Tibial nerve (tissue), 4 donors: ENCODE data around the gene SLC14A1. TPM values are rescaled to one million over a fixed set of nuclear protein-coding genes. Genes with fewer than 3 reads are reported as not detected.
A peak's percentile ranks its signal among the peaks of the same experiment; 100 is the strongest.

ENCODE experiments used
- DNase-seq, 2 donors: peaks; one replicate each; pipeline ENCODE4 v3.0.0-alpha.2; 2019; ENCODE audit warnings: low spot score in 2 of 2
- H3K27ac ChIP-seq, 4 donors: fragments of 200-600 bp; sonication (generic) in 3 of 4; one replicate each; pipeline ENCODE4 v1.5.1; 2017 to 2019; ENCODE audit warnings: mild to moderate bottlenecking in 1 of 4
- H3K27me3 ChIP-seq, 2 donors: fragments of 200-600 bp; sonication (generic) in 1 of 2; one replicate each; pipeline versions ENCODE4 v1.5.1 to v1.6.0; 2017 to 2019
- H3K36me3 ChIP-seq, 3 donors: fragments of 200-600 bp; sonication (generic); one replicate each; pipeline ENCODE4 v1.5.1; 2018 to 2019
- H3K4me1 ChIP-seq, 4 donors: fragments of 200-600 bp; sonication (generic) in 3 of 4; one replicate each; pipeline ENCODE4 v1.5.1; 2017 to 2019
- H3K4me3 ChIP-seq, 4 donors: fragments of 200-600 bp; sonication (generic) in 3 of 4; one replicate each; pipeline ENCODE4 v1.5.1; 2017 to 2019; ENCODE audit warnings: mild to moderate bottlenecking in 1 of 4, moderate library complexity in 1 of 4
- H3K9me3 ChIP-seq, 4 donors: fragments of 200-600 bp; sonication (generic) in 3 of 4; one replicate each; pipeline ENCODE4 v1.5.1; 2017 to 2019
- EP300 ChIP-seq, 2 donors: sonication (generic); formaldehyde crosslinking; IDR thresholded peaks; one replicate each; pipeline ENCODE4 v1.6.1; 2017; ENCODE audit warnings: antibody characterized with exemption in 2 of 2, mild to moderate bottlenecking in 1 of 2
- POLR2A ChIP-seq, 2 donors: fragments of 450-650 bp; IDR thresholded peaks; one replicate each; pipeline ENCODE4 v1.6.1; 2017; ENCODE audit warnings: antibody characterized with exemption in 2 of 2, mild to moderate bottlenecking in 2 of 2, moderate library complexity in 2 of 2
- WGBS, 2 donors: methylation state at CpG; one replicate each; pipeline ENCODE4 v1.1.5; 2018; 5-methylcytosine and 5-hydroxymethylcytosine counted together
- total RNA-seq, 4 donors: library from RNA; depleted of rRNA; stranded (reverse); fragments of >200 nt; gene quantifications; one replicate each; pipeline ENCODE4 v1.1.0, GENCODE V29; 2016
- TF ChIP-seq, protein P1 (sequence below), 5 experiments: fragments of 200-600 bp in 3 of 5; fragments of 450-650 bp in 2 of 5; sonication (generic) in 3 of 5; IDR thresholded peaks; one replicate each; pipeline ENCODE4 v1.5.1; 2016 to 2019; ENCODE audit warnings: antibody characterized with exemption in 5 of 5, mild to moderate bottlenecking in 3 of 5, moderate library complexity in 2 of 5

SLC14A1 gene
- total RNA-seq, 4 donors from 2014 or later, result 0.39 to 3.7 (median 0.60) TPM; not detected in 1

DNA sequence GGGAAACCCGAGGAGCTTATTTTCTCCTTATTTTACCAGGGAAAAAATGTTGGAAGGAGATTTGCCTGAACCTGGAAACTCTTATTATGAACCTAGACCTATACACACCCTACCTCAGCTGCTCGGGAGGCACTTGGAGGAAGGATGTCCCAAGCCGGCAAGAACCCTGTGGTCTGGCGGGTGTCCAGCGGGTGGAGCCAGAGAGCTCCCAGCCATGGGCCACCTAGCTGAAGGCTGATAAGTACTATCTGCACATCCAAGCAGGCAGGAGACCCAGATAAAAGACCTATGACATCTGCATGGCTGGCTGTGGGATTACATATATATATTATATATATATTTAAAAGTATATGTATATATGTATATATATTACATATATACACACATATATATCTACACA, 1.1 kb upstream of the SLC14A1 start:
- Histone ChIP-seq H3K27ac (no peak overlapping the region), H3K27me3 (no peaks in the 10 kb centered on the region), H3K4me1 (no peaks in the 10 kb centered on the region), H3K4me3 (no peak overlapping the region), H3K36me3 (no peaks in the 10 kb centered on the region), H3K9me3 (no peaks in the 10 kb centered on the region)
- 1 to 4% methylated on average over 5 of the region's 5 CpGs for WGBS, 2 donors
- TF ChIP-seq EP300 (IDR thresholded peaks at IDR 0.05), result no peak
- TF ChIP-seq, protein P1, sequence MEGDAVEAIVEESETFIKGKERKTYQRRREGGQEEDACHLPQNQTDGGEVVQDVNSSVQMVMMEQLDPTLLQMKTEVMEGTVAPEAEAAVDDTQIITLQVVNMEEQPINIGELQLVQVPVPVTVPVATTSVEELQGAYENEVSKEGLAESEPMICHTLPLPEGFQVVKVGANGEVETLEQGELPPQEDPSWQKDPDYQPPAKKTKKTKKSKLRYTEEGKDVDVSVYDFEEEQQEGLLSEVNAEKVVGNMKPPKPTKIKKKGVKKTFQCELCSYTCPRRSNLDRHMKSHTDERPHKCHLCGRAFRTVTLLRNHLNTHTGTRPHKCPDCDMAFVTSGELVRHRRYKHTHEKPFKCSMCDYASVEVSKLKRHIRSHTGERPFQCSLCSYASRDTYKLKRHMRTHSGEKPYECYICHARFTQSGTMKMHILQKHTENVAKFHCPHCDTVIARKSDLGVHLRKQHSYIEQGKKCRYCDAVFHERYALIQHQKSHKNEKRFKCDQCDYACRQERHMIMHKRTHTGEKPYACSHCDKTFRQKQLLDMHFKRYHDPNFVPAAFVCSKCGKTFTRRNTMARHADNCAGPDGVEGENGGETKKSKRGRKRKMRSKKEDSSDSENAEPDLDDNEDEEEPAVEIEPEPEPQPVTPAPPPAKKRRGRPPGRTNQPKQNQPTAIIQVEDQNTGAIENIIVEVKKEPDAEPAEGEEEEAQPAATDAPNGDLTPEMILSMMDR (IDR thresholded peaks at IDR 0.05), result peak; percentile 41 to 55 (median 49)
- TF ChIP-seq POLR2A (IDR thresholded peaks at IDR 0.05), result no peak
- peak; percentile 43 to 69 for DNase-seq

GRCh38 chr18:45724601-45725000, 620 bp downstream of the SLC14A1 start:
- Histone ChIP-seq H3K9me3 (no peaks in the 10 kb centered on the region), H3K36me3 (no peaks in the 10 kb centered on the region), H3K27ac (no peak overlapping the region), H3K4me3 (no peak overlapping the region), H3K27me3 (no peaks in the 10 kb centered on the region), H3K4me1 (no peaks in the 10 kb centered on the region)
- TF ChIP-seq POLR2A (IDR thresholded peaks at IDR 0.05) (no peak), EP300 (IDR thresholded peaks at IDR 0.05) (no peak)
- TF ChIP-seq, protein P1 (IDR thresholded peaks at IDR 0.05), result no peak
- DNase-seq, result no peak
- WGBS, 2 donors, result 53% methylated on average over 4 of the region's 4 CpGs

GRCh38 chr18:45725336-45725735, 1.4 kb downstream of the SLC14A1 start:
- DNase-seq, result no peak
- Histone ChIP-seq H3K27ac (no peak overlapping the region), H3K27me3 (no peaks in the 10 kb centered on the region), H3K36me3 (no peaks in the 10 kb centered on the region), H3K9me3 (no peaks in the 10 kb centered on the region), H3K4me3 (no peak overlapping the region), H3K4me1 (no peaks in the 10 kb centered on the region)
- no peak for TF ChIP-seq POLR2A (IDR thresholded peaks at IDR 0.05)
- no peak for TF ChIP-seq EP300 (IDR thresholded peaks at IDR 0.05)
- TF ChIP-seq, protein P1 (IDR thresholded peaks at IDR 0.05), result no peak
- WGBS, 2 donors, result 58 to 67% methylated on average over 4 of the region's 4 CpGs

GRCh38 chr18:45726603-45727002, 2.6 kb downstream of the SLC14A1 start:
- no peaks in the 10 kb centered on the region for H3K36me3 ChIP-seq
- H3K9me3 ChIP-seq, result no peaks in the 10 kb centered on the region
- H3K27ac ChIP-seq, result no peak overlapping the region
- H3K4me1 ChIP-seq, result peaks cover 0 to 10% (median 0%) of the 10 kb centered on the region in 4 donors
- no peaks in the 10 kb centered on the region for H3K27me3 ChIP-seq
- 41 to 57% methylated on average over 3 of the region's 3 CpGs for WGBS, 2 donors
- no peak for DNase-seq
- no peak overlapping the region for H3K4me3 ChIP-seq
- TF ChIP-seq, protein P1 (IDR thresholded peaks at IDR 0.05), result no peak
- no peak for TF ChIP-seq POLR2A (IDR thresholded peaks at IDR 0.05)
- no peak for TF ChIP-seq EP300 (IDR thresholded peaks at IDR 0.05)

DNA sequence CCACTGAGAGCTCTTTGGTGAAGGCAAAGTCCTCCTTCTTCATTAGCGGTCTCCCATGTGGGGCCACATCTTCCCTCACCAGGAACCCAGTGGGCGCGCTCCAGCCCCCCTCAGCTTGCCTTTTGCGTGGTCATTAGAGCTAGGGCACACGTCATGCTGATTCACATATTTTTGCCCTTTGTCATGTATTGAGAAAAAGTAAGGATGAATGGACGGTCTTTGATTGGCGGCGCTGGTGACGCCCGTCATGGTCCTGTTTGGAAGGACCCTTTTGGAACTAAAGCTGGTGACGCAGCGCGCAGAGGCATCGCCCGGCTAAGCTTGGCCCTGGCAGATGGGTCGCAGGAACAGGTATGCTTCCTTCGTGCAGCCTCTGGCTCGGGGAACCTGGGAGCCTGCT, 3.1 kb downstream of the SLC14A1 start:
- Histone ChIP-seq H3K9me3 (no peaks in the 10 kb centered on the region), H3K36me3 (no peaks in the 10 kb centered on the region), H3K4me1 (peaks cover 0 to 10% (median 0%) of the 10 kb centered on the region in 4 donors), H3K4me3 (no peak overlapping the region), H3K27ac (no peak overlapping the region), H3K27me3 (no peaks in the 10 kb centered on the region)
- WGBS, 2 donors, result 90 to 93% methylated on average over 18 of the region's 18 CpGs
- TF ChIP-seq, protein P1 (IDR thresholded peaks at IDR 0.05), result no peak
- TF ChIP-seq POLR2A (IDR thresholded peaks at IDR 0.05) (no peak), EP300 (IDR thresholded peaks at IDR 0.05) (no peak)
- DNase-seq, result no peak
